ENCODE measurements around the gene KHK.

Gene KHK

DNA sequence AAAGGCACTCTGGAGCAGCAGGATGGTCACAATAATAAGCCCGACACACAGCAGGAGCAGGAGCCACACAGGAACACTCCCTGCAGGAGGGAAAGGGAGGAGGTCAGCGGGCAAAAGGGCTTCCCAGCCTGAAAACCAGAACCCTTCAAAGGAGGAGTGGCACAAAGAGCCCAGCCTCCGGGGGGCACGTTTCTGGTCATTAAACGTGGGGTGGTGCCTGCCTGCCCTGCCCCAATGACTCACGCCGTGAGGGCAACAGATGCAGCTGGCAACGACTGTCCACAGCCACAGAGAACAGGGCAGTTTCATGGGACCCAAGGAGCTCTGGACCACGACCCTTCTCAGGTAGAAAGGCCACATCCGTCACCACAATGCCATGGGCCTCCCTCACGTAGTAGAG, 44.9 kb downstream of the KHK start:
- DNase-seq: no peak

DNA sequence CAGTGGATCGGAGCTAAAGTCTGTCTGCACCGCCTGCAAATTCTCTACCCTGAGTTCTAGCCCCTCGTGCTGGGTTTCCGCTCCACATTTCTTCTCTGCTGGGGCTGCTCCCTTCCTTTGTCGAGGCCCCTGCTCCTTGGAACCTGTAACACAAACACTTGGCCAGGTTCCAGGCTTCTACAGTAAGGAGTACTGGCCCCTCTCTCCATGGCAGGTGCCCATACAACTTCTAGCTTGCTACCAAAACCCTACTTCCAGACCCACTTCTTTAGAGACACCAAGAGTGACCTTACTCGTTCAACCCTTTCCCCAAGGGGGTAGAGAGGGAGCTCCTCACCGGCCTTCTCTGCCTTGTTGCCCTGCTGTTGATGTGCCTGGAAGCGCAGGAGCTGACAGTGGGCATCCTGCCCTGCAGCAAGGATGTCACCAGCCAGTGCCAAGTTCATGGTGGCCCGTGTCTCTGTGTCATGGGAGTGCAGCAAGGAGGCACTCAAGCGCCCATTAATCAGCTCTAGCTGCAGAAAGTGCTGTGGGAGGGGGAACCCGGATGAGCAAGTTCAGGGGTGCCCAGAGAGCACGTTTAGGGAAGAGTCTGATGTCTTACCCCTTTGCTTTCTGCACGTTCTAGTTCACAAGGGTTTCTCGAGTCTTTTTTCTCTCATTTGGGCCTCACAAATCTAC, 46.8 kb downstream of the KHK start:
- no peak for DNase-seq

DNA sequence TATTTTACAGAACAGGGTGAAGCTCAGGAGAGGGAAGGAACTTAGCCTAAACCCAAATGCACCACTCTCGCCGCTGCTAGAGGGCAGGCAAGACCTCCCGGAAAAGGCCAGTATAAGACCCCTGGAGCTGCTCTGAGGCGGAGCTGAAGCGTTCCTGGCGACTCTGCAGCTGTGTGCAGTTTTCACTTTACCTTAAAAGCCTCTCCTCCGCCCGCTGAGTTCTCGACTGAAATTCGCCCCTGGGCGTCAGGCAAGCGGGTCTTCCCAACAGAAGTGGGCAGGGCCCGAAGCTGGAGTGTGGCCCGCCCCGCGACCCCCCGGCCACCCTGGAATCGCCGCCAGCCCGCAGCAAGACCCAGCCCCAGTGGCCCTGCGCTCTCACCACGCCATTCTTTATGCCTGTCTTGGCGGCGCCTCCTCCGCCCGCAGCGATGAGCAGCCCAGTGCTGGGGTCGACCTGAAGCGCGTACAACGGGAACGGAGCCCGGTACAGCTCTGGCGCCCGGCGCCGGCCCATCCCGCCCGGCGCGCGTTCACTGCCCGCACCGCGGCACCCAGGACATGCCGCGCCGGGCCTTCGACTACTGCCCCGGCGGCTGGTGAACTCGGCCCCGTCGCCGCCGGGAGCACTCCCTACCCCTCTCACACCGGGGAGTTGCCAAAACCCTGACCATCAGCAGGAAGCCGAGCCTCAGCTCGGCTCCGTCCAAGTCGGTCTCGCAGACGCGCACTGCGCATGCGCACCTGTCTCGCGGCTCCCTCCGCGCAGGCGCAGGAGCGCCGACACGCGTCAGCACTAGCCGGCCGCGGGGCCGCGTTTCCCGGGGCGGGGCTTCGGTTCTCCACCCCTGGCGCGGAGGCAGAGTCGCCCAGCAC, 47.6 kb downstream of the KHK start, which contains the start of gene PREB:
TSS of gene PREB (minus strand) at position 732 of the 876 bp plus-strand sequence. CDS start at position 517, 215 bp downstream.
- DNase-seq: peak; percentile 97

DNA sequence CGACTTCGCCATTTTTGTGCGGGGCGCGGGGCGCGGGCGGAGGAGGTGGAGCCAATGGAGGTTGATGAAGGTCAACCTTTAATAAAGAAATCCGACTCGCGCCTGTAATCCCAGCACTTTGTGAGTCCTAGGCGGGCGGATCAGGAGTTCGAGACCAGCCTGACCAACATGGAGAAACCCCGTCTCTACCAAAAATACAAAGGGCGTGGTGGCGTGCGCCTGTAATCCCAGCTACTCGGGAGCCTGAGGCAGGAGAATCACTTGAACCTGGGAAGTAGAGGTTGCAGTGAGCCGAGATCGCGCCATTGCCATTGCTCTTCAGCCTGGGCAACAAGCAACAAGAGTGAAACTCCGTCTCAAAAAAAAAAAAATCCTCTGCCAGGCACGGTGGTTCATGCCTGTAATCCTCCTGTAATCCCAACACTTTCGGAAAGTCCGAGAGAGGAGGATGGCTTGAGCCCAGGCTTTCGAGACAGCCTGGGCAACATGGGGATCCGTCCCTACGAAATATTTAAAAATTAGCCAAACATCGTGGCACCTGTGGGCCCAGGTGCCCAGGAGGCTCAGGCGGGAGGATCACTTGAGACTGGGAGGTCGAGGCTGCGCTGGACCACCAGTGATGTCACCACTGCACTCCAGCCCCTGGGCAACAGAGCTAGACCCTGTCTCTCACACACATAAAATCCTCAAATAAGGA, 48.4 kb downstream of the KHK start:
- no peak for DNase-seq

- no peak for DNase-seq
Observed at GRCh38 chr2:27135478-27135955, 48.9 kb downstream of the KHK start.

- DNase-seq: no peak
Observed at GRCh38 chr2:27136751-27137150, 50.2 kb downstream of the KHK start.

GRCh38 chr2:27137322-27137935, 50.9 kb downstream of the KHK start:
- DNase-seq: no peak

DNA sequence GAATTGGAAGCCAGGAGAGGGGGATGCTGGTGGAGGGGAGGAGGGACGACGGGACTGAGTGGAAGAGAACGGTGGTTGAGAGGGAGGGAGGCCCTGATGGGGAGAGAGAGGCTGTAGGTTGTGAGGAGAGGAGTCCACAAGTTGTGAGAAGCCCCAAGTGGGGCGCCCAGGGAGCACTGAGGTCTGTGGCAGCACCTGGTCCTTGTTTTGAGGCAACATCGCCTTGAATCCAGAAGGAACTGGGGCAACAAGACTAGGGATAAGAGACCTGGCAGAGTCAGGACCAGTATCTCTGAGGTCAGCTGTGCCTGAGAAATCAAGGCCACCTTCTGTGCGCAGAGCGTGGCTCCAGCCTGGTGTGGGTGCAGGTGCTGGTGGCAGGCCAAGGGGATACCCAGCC, 51.5 kb downstream of the KHK start:
- DNase-seq: no peak

DNA sequence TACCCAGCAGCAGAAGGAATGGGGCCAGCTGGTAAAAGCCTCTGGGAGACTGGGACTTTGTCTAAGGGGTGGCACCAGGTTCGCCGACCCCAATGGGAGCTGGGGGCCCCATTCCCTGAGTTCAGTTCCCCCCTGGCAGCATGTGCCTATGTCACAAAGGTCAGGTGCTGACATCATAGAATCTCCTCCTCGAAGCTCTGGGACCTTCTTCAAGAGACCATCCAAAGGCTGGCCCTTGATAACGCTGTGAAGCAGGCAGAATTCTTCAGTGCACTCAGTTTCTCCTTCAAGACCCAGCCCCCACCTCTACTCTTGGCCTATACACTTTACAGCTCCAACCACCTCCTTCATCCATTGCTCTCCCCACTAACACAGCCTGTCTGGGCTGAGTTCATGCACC, 52.7 kb downstream of the KHK start, which contains the start of gene PRR30:
TSS of gene PRR30 (minus strand) at position 101 of the 400 bp plus-strand sequence. CDS start 1,081 bp downstream, outside the sequence.
- no peak for DNase-seq

GRCh38 chr2:27143285-27143684, 56.7 kb downstream of the KHK start:
- no peak for DNase-seq

GRCh38 chr2:27145682-27146081, 59.1 kb downstream of the KHK start:
- DNase-seq: no peak

DNA sequence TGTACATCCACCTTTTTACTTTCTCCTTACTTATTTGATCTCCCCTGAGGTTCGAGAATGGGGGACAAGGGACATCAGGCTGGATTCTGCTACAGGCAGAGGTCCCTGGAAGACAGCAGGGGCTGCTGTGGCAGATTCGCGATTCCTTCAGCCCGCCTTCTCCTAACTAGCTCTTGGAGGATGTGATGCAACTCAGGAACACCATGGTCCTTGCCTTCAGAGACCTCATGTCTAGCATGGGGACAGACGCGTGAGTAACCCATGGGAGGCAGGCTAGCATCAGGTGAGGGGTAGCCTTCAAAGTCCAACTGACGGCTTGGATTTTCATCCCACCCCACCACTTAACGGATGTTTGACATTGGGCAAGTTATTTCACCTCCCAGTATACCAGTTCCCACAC, 61.4 kb downstream of the KHK start:
- DNase-seq: no peak

DNA sequence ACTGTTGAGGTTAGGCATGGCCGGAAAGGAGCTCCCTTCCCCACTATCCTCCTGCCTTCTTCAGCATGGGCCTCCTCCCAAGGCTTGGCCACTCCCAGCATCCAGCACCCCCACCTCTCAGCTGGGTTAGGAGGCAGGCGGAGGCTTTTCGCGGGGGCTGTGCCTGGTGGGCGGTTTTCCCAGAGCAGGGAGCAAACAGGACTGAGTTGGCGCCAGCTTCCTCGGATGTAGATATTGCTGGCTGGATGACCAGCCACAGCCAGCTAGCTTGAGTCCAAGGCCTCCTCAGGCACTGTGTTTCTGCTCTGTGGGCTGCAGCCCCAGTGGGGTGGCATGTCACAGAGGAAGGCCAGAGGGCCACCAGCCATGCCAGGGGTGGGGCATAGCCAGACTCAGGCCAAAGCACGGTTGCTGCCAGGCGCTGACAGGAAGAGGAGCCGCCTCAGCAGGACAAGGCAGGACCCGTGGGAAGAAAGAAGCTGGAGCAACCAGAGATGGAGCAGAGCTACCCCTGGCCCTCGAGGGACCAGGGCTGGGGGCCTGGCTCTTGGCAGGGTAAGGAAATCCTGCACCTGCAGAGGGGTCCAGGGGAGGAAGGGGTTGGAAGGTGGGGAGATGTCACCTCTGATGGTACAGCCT, 62.3 kb downstream of the KHK start, which contains the start of gene TCF23:
TSS of gene TCF23 (plus strand) at position 204 of the 639 bp plus-strand sequence. CDS start at position 334, 130 bp downstream.
- DNase-seq: no peak

DNA sequence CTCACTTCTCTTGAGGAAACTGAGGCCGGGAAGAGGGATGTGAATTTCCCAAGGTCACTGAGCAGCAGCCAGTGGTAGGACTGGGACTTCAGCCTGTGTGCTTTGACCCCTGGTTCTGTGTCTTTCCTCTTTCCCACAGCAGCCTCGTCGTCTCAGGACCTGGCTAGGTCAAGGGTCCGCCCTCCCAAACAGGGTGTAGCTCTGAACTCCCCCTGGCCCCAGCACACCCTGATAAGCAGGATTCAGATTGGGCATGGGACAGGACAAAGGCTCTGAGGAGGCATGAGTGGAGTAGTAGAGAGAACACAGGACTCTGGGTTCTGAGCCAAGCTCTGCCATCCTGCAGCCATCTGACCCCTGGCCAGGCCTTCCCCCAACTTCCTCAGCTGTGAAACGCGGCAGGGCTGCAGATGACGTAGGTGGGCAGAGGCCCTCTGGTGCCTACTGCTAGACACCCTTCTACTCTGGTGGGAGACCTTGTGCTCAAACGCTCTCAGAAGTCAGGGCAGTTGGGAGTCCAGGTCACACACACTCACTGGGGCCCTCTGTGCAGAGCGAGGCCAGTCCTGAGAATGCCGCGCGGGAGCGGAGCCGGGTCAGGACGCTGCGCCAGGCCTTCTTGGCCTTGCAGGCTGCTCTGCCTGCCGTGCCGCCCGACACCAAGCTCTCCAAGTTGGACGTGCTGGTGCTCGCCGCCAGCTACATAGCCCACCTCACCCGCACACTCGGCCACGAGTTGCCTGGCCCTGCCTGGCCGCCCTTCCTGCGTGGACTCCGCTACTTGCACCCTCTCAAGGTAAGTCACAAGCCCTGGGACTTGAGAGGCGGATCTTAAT, 63.2 kb downstream of the KHK start:
- DNase-seq: no peak

Measured in effector CD4-positive, alpha-beta T cell (primary cell).